HG02870 (cell line): ENCODE results near the gene ATF7.
"Not testable (repeated sequence)": the region's sequence is repeated elsewhere in the genome, so short reads cannot be mapped to it uniquely, and the experiment has no call there.

Experiments used
- ATAC-seq: cut with Tn5 transposase; IDR thresholded peaks from one replicate; pipeline ENCODE4 v1.9.1; 2021; ENCODE audit warnings: mild to moderate bottlenecking, moderate library complexity; ENCODE audit not compliant: unreplicated experiment

Gene ATF7

DNA sequence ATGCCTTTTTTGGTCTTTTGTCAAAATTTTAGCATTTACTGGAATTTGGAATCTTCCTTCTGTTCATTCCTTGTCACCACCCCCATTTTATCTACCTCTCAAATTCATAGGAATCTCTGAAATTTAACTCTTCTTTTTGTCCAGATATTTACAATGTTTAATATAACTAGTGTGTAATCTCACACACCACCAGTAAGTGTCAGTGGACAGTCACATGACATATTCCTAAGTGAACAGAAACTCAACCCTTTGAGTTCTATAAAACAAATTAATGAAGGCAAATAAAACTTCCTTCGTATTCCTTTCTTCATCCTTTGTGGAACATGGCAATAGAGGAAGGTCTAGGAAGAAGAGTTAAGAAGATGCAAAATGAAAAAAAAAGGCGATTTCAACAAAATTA is 26.6 kb downstream of the ATF7 start:
- no peak for ATAC-seq

DNA sequence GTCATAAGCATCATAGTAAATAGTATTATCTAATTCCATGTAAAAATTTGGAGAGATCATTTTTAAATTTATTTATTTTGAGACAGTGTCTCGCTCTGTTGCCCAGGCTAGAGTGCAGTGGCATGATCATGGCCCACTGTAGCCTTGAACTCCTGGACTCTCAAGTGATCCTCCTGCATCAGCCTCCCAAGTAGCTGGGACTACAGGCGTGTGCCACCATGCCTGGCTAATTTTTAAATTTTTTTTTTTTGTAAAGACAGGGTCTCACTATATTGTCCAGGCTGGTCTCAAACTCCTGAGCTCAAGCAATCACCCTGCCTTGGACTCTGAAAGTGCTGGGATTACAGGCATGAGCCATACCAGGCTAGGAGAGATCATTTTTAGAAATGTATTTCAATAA is 27.2 kb downstream of the ATF7 start:
- not testable (repeated sequence) for ATAC-seq

DNA sequence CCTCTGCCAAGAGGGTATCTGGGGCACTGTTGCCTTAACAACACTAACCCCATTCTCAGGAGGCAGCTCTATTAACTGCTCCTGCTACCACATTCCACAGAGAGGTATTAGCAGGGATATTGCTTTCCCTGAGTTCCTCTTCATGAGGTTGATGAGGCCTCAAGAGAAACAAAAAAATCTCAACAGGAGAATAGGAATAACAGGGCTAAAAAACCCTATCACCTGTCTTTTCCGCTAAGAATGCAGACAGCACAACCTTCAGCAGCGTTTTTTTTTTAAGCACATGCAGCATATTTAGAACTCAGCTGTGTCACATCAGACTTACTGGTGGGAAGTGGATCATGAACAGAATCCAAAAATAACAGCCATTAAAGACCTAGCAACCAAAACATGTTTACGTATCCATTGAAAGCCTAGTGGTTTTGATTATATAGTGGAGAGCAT is 29.2 kb downstream of the ATF7 start:
- no peak for ATAC-seq

DNA sequence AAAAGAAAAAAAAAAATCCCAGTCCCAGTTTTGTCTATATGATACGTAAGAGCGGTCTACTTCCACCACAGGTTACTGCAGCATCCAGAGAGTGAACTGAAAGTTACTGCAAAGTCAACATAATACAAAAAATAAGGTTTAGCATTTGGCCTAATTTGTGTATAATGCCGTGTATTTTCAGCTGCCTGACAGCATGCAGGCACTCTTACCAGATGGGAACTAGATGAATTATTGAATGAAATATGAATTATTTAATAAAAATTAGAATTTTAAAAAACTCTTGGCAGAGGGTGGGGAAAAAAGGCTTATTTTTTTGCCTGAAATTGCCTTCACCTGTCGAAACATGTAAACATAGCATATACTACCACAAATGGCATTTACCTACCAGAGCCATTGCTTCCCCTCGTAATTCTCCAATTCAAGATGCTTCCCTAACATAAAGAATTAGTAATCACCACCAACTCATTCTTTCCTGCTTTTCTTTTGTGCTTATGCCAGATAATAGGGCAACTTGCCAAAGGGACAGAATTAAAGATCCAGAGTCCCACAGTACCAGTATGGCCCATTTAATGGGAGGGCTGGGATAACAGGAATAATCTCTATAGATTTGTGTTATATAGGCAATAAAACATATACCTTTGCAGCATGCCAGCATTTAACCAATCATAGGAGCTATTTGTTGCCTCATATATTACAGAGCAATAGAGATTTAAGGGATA is 31.1 kb downstream of the ATF7 start:
- no peak for ATAC-seq

DNA sequence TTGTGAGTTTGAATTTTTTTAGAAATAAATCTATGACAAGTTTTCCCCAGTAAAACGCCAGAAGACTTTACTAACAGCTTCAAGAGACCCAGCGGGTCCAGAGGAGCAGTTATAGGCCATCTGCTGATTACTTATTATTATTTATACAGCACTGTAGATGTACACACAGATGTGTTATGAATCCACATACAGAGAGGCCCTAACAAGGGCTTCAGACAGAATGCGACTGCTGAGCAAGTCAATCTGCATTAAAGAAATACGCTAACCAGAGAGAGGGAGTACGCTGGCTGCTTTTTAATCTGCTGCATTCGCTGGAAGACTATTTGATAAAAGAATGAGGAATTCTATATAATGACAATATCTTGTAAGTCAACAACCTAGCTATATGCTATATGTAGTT is 32.5 kb downstream of the ATF7 start:
- ATAC-seq = no peak

DNA sequence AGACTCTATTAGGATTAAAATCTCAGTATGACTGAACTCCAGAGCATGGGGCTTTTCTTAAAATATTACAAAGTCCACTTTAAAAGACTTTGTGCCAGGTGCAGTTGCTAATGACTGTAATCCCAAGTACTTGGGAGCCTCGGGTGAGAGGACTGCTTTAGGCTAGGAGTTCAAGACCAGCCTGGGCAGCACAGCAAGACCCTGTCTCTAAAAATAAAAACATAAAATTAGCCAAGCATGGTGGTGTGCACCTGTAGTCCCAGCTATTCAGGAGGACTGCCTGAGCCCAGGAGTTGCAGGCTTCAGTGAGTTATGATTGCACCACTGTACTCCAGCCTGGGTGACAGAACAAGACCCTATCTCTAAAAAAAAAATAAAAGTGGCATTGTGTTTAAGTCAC is 33.2 kb downstream of the ATF7 start:
- ATAC-seq = no peak

DNA sequence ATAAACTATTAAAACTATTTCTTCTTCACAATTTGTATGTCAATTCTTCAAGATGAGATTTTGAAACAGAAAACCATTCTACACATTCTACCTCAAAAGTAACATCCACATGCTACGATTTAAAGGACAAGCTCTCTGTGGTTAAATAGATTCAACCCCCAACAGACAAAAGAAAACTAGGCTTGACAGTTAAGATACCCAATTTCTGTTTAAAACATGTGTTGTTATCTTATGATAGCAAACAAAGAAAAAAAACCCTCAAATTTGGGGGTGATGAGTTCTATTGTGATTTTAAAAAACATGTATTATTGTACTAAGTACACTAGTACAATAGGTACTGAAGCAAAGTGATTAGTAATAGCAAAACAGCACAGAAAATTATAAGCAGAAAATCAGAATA is 33.8 kb downstream of the ATF7 start:
- no peak for ATAC-seq

DNA sequence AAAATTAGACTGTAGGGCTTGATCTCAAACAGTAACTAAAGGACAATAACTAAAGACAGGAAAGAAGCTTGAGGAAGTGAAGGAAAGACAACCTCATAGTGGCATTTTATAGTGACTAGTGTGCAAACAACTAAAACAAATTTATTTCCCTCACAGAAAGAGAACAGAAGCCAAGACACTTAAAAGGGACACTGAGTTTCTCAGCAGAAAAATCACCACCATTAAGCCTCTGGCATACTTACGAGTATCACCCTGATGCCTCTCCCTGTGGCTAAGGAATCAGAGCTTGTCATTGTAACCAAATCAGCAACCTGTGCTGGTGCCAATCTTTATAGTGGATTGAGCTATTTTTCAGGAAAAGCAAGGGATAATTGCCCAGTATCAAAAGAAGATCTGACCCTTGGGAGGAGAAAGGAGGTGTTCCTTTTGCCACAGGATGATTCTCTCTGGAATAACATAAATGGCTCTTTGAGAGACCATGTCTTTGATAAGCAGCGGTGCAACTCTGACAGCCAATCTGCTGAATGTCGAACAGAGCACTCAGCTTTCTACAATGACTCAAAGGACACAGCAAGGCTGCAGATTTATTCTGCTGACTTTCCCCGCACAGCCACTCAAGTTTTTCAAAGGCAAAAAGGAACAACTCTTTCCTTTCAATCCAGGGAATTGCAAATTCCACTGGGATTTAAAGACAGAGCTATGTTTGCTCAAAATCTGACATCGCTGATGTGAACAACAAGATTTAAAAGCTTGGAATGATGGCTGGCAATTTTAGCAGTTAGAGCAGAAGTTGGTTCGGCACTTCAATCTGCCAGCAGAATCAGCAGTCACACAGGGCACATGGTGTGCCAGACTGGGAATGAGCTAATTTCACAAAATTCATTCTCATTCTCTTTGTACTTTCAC is 34.6 kb downstream of the ATF7 start:
- ATAC-seq = no peak

DNA sequence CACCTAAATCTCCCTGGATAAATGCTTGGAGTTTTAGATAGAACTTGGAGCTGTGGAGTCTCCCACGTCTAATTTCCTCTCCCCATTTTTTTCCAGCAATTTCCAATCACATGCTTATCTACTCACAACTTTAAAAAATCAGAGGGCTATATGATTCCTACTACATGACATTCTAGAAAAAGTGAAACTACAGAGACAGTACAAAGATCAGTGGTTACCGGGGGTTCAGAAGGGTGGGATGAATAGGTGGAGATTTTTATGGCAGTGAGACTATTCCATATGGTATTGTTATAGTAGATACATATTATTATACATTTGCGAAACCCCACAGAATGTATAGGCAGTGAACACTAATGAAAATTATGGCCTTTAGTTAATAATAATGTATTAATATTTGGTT is 35.5 kb downstream of the ATF7 start:
- ATAC-seq = no peak

DNA sequence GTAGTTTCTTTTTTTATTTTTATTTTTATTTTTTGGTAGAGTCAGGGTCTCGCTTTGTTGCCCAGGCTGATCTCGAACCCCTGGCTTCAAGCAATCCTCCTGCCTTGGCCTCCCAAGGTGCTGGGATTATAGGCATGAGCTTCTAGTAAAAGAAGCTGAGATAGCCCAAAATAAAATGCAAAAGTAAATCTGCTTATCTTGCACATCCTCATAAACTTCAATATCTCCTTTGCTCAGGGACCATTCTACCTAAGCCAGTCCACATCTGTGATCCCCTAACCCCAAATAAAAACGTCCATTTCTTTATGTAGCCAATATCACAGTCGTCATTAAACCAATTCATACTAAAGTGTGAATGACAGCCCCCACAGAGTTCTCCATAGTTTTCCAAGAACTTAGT is 36.3 kb downstream of the ATF7 start:
- ATAC-seq = no peak

DNA sequence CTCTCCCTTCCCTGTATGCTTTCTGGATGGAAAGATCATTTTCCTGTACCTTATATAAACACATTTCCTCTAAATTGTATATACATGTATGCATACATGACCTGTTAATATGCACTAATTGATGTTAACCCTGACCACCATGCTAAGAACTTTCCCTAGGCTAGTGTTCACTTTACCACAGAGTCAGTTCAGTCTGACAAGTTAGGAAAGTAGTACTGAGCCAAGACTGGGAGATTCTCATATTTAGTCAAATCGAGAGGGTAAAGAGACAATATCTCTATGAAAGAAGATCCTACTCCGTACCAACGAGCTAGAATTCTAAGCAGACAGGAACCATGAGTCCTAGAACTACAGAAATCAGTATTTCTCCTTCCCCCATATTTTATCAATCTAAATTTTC is 36.8 kb downstream of the ATF7 start:
- no peak for ATAC-seq

DNA sequence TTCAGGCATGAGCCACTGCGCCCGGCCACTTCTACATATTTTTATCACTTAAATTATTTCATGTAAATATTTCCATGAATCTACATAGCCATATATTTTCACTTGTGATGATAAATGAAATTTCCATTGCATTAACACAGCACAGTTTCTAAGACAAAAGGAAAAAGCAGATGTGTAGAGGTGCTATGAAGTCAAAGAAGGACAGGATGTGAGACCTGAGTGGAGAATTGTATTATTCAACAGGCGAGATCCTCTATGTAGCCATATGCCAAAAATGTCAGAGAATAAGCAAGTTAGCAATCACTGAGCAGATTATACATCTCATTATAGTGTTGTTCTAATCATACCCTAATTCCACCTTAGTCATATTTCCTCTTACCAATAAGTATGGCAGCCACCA is 38.1 kb downstream of the ATF7 start:
- no peak for ATAC-seq

DNA sequence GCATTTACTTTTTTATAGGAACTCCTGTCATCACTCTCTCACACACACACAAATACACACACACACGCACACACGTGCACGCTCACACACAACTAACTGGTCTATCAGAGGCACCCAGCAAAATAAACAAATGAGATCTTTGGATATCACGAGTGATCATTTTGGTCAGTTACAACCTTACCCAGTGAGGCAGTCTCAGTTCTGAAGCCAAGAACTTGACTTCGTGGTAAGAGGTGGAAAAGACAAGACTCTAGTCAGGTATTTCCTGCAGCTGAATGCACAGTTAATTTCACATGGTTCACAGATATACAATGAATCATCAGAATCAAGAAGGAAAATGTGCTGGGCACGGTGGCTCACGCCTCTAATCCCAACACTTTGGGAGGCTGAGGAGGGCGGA is 39.4 kb downstream of the ATF7 start:
- no peak for ATAC-seq

DNA sequence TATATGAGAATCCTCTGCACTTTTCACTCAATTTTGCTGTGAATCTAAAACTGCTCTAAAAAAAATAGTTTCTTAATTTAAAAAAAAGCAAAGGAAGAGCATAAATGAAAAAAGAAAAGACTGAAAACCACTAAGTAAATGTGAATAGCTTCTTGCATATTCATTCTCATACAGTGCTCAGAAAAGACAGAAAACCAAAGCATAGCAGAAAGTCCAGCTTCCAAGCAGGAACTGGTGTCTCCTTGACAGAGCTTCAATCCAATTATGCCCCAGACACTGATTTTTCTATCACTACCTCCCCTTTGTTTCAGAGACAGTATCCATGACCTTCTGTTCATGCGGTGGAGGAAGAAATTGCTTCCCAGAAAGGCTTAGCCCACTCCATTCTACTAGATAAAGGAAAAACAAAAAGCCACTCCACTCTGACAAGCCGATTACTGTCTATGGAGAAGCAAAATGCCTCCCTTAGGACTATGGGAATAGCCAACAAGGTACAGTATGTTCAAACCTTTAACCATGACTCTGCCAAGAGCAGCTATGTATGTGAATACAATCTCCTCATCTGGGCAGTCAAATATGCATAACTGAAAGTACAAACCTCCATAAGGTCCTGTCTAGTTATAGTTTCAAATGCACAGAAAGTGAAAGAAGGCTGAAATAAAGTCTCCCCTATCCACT is 40.6 kb downstream of the ATF7 start:
- peak; percentile 68 for ATAC-seq

DNA sequence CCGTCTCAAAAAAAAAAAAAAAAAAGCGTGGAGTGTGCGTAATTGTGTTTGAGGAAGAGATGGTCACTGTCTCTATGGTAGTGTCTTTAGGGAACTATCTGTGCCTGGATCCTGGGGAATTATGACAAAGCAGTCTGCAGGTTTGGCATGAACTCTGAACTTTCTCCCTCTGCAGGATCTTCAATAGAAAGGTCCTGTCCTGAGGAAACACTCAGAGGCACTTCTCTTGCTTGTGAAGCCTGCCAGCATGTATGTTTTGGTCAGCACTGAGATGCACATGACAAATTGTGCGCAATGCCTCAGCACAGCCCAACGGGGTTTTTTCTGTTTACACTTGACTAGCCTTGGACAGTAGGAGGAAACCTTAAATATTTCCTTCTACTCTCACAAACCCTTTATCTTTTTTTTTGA is 46.6 kb downstream of the ATF7 start:
- peak; percentile 66 for ATAC-seq

DNA sequence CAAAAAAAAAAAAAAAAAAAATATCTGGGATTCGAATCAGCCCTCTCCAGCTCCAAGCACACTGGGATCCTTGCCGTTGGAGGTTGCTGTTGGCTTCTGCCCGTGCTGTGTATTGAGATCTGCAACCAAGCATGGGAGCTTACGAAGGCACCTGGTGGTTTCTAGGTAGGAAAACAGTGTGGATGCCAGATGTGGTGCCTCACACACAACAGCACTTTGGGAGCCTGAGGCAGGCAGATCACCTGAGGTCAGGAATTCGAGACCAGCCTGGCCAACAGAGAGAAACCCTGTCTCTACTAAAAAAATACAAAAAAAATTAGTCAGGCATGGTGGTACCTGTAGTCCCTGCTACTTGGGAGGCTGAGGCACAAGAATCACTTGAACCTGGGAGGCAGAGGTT is 47.4 kb downstream of the ATF7 start:
- no peak for ATAC-seq

DNA sequence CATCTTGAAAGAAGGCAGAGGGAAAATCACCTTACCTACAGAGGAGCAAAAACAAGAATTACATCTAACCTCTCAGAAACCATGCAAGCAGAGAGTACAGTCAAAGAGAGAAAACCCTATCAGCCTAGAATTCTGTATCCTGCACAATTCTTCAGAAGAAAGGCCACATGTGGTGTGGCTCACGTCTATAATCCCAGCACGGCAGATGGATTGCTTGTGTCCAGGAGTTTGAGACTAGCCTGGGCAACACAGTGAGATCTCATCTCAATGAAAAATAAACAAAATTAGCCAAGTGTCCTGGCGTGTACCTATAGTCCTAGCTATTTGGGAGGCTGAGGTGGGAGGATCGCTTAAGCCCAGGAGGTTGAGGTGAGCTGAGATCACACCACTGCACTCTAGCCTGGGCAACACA is 48.2 kb downstream of the ATF7 start:
- ATAC-seq = peak; percentile 79

DNA sequence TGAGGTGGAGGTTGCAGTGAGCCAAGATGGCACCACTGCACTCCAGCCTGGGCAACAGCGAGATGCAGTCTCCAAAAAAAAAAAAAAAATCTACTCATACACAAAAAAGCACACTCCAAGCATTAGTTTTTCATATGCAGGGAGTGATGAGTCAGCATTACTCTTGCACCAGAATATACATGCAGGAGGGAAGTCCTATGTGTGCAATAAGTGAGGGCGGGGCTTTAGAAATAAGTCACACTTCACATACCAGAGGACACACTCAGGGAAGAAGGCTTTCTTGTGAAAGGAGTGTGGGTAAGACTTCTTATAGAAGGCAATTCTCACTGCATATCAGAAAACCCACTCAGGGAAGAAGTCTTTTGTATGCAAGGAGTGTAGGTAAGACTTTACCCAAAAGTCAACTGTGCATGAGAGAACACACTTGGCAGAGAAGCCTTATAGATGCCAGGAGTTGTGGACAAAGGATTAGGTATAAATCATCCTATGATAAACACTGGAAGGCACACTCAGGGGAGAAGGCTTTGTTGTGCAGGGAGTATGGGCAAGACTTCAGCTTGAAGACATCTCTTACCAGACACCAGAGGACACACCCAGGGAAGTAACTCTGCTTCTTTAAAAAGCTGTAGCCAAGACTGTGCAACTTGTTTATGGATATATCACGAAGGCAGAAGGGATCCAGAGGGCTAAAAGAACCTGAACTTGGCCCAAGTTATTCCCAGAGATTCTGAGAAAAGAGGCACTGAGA is 50.5 kb downstream of the ATF7 start:
- ATAC-seq = no peak

DNA sequence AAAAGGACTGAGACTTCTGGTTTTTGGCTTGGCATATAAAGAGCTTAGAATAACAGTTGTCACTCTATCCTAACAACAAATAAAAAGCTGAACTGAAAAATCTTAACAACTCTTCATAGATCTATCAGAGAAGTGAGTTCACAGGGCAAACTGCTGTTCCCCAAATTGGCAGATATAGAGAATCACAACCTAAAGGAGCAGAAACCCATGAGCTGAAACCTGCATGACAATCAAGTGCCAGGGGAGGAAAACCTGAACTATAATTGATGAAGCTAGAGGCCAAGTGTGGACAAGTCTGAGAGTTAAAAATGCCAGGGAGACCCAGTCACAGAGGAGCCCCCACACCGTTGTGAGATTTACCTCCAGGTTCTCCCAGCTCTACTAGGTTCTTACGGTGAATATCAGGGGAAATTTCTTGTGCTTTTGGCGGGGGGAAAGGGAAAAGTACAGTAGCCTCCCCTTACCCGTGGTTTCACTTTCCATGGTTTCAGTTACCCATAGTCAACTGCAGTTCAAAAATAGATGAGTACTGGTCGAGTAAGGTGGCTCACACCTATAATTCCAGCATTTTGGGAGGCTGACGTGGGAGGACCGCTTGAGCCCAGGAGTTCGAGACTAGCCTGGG is 53.9 kb downstream of the ATF7 start:
- ATAC-seq = no peak

DNA sequence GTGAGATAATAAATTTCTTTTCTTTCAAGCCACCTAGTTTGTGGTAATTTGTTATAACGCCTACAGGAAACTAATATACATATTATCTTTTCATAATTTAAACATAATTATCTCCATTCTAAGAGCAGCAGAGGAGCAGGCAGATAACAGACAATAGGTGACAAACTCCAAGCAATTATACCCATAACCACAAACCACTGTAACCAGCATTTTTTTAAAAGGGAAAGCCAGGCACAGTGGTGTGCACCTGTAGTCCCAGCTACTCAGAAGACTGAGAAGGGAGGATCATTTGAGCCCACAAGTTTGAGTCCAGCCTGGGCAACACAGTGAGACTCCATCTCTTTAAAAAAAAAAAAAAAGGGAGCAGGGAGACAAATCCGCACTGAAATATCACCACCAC is 54.9 kb downstream of the ATF7 start:
- no peak for ATAC-seq
